ENCODE data around the gene RANBP3.
"Not testable (repeated sequence)": the region's sequence is repeated elsewhere in the genome, so short reads cannot be mapped to it uniquely, and the experiment has no call there.

RANBP3 gene

GRCh38 chr19:5880604-5881078 lies 97.3 kb downstream of the RANBP3 start:
- peak; percentile 6 for DNase-seq

GRCh38 chr19:5880196-5880595 lies 97.7 kb downstream of the RANBP3 start:
- no peak for DNase-seq

GRCh38 chr19:5877882-5878281 lies 100.1 kb downstream of the RANBP3 start:
- DNase-seq, result no peak

GRCh38 chr19:5877427-5877826 lies 100.5 kb downstream of the RANBP3 start:
- DNase-seq, result no peak

GRCh38 chr19:5874496-5874895 lies 103.4 kb downstream of the RANBP3 start:
- DNase-seq, result not testable (repeated sequence)

GRCh38 chr19:5873617-5874199 lies 104.2 kb downstream of the RANBP3 start:
- DNase-seq, result no peak

GRCh38 chr19:5870986-5871394 lies 107.0 kb downstream of the RANBP3 start:
- no peak for DNase-seq

- no peak for DNase-seq
These were observed 110.5 kb downstream of the RANBP3 start for GRCh38 chr19:5867201-5868136.

Measured in DMS153 (cell line).